Left hindlimb (tissue), 1 donor: ENCODE measurements around the gene EYA2.

Source experiments
- DNase-seq: peaks from one replicate; pipeline ENCODE4 v3.0.0-alpha.2; 2018

EYA2 gene

DNA sequence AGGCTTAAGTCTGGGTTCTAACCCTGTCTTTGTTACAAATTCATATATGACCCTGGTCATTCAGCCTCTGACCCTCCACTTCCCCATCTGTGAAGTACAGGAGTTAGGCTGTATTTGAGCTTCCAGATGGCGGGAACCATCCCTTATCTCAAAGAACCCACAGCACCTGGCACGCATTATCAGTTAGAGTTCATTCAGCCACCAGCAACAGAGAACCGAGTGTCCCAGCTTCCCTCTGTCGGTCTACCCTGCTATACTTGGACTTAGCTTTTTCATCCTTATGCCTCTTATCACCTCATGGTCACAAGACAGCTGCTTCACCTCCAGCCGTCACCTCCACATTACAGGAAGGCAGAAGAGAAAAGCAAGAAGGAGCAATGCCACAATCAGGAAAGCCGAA is 147.8 kb downstream of the EYA2 start:
- no peak for DNase-seq

DNA sequence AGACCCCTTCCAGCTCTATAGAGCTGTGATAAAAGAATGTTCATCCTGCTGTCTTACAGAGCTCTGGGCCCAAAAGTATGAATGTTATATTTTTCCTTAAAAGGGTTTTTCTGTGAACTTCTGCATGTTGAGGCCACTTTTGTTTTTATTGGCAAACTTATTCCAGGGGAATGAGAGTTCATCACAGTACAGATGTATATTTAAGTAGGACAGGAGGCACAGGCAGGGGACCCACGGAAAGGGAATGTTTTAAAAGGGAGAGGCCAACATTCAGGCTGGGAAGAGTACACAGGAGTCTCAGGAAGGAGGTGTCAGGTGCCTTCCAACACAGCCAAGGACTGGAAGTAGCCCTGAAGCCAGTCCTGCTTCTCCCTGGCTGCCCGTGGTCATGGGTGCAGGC is 148.4 kb downstream of the EYA2 start:
- peak; percentile 56 for DNase-seq

- DNase-seq: no peak
Observed at GRCh38 chr20:47044938-47045337, 150.3 kb downstream of the EYA2 start.

DNA sequence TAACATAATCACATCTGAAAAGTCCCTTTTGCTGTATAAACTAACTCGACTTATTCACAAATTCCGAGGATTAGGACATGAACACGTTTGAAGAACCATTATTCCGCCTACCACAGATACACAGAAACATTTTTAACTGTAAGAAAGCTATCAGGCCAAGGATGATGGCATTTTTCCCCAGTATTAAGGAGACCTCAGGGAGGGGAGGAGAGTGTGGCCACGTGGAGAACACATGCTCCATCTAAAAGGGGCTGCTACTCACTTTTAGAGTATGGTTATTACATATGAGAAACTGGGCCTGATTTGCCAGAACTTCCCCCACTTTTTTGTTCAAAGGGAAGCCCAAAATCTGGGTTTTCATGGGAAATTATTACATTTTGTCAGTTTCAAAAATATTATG is 153.4 kb downstream of the EYA2 start:
- no peak for DNase-seq

DNA sequence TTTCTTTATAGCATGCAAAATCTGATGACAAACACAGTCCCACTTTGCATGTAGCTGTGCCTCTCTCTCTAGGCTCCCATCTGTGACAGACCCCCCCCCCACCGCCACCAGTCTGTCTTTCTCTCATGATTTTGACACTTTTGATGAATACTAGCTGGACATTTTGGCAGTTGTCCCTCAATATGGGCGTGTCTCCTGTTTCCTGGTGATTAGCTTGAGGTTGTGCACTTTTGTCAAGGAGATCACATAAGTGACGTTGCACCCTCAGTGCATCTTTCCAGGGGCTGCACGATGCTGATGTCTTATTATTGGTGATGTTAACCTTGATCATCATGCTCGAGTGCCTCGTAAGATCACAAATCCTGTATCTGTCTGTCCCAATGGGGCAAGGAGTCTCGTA is 155.1 kb downstream of the EYA2 start:
- no peak for DNase-seq

- DNase-seq: no peak
Observed at GRCh38 chr20:47050996-47051395, 156.4 kb downstream of the EYA2 start.

- no peak for DNase-seq
Observed at GRCh38 chr20:47051936-47052526, 157.4 kb downstream of the EYA2 start.

- DNase-seq: no peak
Observed at GRCh38 chr20:47054506-47054905, 159.9 kb downstream of the EYA2 start.

GRCh38 chr20:47054945-47055344 is 160.3 kb downstream of the EYA2 start:
- DNase-seq: no peak

- DNase-seq: no peak
Observed at GRCh38 chr20:47055699-47056369, 161.2 kb downstream of the EYA2 start.

GRCh38 chr20:47057661-47058060 is 163.0 kb downstream of the EYA2 start:
- no peak for DNase-seq

GRCh38 chr20:47058236-47058635 is 163.6 kb downstream of the EYA2 start:
- no peak for DNase-seq

DNA sequence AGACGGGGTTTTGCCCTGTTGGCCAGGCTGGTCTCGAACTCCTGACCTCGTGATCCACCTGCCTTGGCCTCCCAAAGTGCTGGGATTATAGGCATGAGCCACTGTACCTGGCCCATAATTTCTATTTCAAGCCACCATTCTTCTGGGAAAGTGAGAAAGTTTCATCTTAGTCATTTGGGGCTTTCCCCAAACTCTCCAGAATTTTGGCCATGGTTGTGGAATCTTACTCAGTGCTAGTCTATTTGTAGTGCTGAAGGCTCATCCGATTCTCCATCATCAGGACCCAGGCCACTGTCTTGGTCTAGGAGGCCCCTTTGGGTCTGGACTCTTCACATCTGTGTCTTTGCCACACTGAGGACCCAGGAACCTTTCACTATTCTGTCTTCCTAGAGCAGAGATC is 164.9 kb downstream of the EYA2 start:
- no peak for DNase-seq

- DNase-seq: no peak
Observed at GRCh38 chr20:47061549-47061948, 166.9 kb downstream of the EYA2 start.

DNA sequence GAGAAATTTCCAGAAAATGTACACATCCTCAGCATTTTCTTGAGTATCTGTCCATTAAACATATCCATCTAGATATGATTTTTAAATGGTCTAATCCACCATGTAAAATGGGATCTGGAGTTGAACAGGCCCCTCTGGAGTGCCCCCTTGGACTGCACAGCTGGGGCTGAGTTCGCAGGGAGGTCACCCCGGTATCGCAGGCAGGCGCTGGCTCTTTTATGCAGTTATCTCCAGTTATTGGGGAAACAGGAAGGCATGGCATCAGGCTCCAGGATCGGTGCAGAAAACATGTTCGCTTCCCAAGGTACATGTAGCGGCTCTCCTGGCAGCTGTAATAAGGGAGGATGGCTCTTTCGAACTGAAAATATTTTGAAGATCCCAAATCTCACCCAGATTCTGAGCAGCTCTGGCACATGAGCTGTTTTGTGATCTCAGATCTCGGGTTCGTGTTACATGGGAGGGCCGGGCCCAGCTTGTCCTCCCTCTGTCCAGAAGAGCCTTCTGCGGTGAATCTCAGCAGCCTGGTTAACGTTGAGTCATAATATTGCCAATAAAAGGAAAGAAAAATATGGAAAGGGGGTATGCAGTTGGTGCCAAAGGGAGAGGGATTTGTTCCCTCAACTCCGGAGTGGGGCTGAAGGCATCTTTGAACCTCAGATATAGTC is 167.7 kb downstream of the EYA2 start:
- DNase-seq: no peak

- DNase-seq: no peak
Observed at GRCh38 chr20:47063407-47063806, 168.8 kb downstream of the EYA2 start.

GRCh38 chr20:47063808-47064207 is 169.2 kb downstream of the EYA2 start:
- no peak for DNase-seq

DNA sequence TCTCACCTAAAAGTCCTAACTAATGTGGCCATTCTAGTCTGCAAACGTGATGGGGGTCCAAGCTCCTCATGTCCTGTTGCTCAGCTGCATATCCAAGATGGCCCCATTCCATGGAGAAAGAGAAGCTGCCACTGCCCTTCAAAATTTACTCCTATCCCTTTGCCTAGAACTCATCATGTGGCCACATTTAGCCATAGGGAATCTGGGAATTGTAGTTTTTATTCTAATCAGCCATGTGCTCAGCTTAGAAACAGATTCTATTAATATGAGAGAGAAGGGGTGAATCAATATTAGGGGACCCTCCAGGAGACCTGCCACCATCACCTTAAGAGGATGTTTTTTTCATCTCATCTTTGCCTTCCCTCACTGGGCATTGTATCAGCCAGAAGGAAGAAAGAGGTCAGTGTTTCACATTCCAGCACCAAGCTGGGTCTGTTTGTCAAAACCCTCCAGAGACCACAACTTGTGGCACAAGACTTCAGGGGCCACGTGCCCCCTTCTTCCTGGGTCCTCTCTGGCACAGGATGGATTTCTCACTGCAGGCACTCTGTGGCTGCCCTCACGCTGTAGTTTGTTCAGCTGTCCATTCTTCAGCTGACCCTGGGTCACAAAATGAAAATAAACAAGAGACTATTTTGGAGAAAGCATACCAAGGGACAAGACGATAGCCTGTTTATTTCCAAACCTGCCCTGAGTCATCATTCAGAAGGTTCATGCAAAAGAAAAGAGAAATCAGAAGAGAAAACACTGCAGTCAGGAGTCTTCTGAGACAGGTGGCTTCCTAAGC is 172.0 kb downstream of the EYA2 start:
- no peak for DNase-seq

DNA sequence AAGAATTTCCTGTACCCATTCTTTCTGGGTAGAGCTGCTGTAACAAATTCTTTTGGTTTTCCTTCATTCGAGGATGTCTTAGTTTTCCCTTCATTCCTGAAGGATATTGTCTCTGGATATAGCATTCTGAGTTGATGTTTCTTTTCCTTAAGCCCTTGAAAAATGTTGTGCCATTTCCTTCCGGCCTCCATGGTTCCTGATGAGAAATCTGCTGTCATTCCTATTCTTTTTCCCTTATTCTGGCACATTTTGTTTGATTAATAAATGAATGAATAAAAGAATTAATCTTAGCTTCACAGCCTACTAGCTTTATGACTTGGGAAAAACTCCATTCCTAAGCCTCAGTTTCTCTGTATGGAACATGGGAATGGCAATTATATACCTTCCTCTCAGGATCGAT is 173.1 kb downstream of the EYA2 start:
- DNase-seq: no peak

GRCh38 chr20:47070176-47070575 is 175.5 kb downstream of the EYA2 start:
- no peak for DNase-seq

DNA sequence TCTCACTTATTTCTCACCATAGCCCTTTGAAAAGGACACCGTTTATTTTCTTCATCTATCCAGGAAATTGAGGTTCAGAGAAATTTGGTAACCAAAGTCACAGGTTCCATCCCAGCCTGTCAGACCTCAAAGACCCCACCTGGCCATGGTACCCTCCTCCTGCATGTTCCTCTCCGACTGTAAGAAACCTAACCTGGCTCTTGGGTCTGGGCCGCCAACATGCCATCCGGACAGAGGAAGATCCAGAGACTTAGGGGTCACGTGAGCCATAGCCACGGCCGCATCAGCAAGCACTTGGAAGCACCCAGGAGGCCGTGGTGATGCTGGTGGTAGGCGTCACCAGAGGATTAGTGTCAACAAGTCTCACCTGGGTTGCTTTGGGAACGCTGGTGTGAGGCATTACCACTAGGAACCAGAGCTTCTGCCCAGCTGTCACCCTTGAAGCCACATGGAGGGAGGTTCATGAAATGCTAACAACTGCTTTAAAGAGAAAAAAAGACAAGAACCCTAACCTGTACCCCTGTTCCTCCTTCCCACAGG is 177.1 kb downstream of the EYA2 start:
- no peak for DNase-seq

GRCh38 chr20:47073766-47074475 is 179.3 kb downstream of the EYA2 start:
- no peak for DNase-seq

- no peak for DNase-seq
Observed at GRCh38 chr20:47075263-47075662, 180.6 kb downstream of the EYA2 start.
